ENCODE results near the gene CCDC149.

The CCDC149 gene

DNA sequence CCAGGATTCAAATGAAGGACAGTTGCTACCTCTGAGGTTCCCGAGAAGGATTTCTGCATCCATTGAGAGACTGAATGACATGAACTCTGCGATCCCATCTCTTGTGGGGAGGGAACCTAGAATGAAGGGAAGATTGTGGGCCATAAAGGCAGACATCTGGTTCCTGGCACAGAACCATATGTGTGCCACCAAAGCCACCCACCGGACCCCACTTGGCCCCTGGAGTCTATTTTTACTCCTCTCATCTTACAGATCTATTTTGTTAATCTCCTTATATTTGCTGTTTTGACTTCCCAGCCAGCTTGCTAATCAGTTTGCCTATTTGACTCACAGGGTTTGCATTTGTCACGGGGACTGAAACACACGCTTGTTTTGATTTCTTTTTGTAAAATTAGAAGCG lies 110.2 kb downstream of the CCDC149 start:
- DNase-seq (ENCODE audit: low spot score) = no peak

DNA sequence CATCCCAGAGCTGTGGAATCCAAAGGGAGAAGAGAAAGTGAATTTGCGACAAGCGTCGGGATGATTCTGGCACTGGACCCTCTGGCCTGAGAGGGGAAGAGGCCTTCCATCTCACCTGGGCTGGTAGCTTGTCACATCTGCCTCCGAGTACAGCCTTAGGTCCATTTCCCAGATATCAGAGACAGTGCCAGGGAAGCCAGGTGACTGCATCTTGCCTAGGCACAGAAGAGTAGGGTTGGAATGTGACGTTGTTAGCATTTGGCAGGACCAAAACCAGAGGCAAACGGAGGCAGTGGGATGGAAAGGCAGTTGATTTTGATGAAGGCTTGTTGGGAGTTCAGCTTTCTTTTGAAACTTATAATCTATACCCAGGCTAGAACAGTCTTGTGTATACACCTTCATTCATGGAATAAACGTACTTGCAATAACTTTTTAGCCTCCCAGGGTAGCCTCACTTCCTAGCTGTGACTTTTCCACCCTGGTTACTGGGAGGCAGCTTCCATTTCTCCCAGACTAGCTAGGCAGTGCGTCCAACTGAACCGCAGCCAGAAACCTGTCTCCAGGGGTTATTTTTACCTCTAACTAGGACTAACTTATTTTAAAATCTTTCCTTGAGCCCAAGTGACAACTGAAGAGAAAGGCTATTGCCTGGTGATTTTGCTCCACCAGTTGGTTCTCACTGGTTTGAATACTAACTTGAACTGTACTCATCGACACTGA lies 111.5 kb downstream of the CCDC149 start:
- no peak for DNase-seq (ENCODE audit: low spot score)

DNA sequence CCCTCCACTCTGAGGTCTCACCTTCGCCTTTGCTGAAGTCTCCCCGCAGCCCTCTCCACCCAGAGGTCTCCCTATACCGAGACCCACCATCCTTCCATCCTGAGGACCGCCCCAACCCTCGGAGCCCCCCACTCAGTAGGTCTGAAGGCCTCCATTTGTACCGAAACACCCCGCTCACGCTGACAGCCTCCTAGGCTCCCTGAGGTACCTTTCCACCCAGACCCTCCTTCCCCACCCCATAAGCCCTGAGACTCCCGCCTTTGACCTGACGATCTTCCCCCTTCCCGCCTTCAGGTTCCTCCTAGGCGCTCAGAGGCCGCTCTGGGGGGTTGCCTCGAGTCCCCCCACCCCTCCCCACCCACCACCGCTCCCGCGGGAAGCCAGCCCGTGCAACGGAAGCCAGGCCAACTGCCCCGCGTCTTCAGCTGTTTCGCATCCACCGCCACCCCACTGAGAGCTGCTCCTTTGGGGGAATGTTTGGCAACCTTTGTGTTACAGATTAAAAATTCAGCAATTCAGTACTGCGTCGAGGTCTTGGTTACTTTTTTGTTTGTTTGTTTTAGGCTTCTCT lies 112.4 kb downstream of the CCDC149 start:
- DNase-seq (ENCODE audit: low spot score) = no peak

DNA sequence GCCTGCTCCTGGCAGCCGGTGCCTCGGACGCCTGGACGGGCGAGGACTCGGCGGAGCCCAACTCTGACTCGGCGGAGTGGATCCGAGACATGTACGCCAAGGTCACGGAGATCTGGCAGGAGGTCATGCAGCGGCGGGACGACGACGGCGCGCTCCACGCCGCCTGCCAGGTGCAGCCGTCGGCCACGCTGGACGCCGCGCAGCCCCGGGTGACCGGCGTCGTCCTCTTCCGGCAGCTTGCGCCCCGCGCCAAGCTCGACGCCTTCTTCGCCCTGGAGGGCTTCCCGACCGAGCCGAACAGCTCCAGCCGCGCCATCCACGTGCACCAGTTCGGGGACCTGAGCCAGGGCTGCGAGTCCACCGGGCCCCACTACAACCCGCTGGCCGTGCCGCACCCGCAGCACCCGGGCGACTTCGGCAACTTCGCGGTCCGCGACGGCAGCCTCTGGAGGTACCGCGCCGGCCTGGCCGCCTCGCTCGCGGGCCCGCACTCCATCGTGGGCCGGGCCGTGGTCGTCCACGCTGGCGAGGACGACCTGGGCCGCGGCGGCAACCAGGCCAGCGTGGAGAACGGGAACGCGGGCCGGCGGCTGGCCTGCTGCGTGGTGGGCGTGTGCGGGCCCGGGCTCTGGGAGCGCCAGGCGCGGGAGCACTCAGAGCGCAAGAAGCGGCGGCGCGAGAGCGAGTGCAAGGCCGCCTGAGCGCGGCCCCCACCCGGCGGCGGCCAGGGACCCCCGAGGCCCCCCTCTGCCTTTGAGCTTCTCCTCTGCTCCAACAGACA lies 113.1 kb downstream of the CCDC149 start:
- no peak for DNase-seq (ENCODE audit: low spot score)

DNA sequence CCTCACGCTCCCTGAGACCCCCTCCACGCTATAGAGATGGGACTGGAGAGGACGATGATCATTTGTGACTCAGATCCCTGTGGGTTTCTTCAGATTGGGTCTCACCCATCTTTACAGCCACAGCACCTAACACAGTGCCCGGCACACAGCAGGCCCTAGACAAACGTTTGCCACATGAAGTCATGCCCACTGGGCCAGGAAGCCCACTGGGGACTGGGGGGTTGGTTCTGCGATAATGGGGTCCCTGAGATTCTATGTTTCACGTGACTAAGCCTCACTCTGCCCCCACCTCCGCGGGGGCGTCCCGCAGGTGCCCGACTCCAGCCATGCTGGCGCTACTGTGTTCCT lies 113.7 kb downstream of the CCDC149 start:
- DNase-seq (ENCODE audit: low spot score) = no peak

DNA sequence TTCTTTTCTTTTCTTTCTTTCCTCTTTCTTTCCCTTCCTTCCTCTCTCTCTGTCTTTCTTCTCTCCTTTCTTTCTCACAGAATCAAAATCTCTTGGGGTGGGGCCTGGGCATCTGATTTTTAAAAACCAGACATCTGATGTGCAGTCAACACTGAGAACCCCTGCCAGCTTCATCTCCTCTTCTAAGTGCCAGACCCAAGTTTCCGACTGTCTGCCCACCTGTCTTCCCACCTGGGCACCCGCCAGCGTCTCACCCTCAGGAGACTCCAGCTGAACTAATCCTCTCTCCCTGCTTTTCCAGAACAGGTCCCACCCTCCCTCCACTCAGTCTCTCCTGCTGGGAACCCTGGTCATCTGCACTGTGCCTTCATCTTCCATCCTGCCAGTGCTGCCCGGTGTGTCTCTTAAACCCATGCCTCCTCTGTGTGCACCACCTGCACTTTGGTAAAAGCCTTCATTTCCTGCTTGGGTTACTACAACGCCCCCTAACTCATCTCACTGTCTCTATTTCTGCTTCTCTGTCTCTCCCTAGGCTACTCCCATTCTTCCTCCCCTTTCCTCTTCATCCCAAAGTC lies 114.7 kb downstream of the CCDC149 start:
- DNase-seq (ENCODE audit: low spot score) = no peak

DNA sequence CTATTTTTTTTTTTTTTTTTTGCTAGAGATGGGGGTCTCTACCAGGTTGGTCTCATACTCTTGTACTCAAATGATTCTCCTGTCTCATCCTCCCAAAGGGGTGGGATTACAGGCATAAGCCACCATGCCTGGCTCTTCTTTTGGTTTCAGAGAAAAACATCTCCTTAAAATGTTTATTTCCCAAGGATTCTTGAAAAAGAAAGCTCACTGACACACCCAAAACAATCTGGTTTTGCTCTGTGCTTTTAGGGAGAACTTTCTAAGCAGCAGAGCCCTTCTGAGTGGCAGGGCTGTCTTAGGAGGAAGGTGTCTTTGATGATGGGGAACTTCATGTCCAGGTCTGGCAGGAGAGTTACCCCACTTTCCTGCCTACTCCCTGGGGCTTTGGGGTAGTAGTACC lies 116.2 kb downstream of the CCDC149 start:
- no peak for DNase-seq (ENCODE audit: low spot score)

DNA sequence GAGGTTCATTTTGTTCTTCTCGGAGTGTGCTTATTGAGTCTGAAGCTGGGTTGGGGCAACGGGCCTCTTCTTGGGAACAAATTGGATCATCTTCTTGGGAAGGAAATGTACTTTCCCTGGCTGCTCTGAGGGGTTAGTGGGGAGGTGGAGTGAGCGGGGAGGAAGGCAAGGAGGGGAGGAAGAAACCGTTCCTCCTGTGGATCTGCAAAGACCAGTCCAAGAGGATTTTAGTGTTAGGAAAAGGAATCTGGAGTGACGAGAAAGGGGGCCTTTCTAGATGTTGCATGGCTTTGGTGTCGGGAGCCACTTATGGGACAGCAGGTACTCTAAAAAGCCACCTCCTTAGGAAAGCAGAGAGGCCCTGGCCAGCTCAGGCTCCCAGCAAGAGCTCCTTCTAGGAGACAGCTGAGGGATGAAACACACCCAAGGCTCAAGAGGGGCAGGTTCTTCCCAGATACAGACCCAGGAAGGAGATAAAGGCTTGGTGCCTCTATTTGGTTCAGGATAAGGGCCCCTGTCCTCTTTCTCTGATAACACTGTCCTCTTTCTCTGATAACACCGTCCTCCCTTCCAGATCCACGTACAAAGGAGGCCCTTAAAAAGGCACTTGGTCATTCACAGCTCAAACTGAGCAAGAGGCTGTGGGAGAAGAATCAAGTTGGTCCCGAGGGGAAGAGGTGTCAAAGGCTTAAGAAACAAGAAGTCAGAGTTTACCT lies 117.0 kb downstream of the CCDC149 start:
- no peak for DNase-seq (ENCODE audit: low spot score)

DNA sequence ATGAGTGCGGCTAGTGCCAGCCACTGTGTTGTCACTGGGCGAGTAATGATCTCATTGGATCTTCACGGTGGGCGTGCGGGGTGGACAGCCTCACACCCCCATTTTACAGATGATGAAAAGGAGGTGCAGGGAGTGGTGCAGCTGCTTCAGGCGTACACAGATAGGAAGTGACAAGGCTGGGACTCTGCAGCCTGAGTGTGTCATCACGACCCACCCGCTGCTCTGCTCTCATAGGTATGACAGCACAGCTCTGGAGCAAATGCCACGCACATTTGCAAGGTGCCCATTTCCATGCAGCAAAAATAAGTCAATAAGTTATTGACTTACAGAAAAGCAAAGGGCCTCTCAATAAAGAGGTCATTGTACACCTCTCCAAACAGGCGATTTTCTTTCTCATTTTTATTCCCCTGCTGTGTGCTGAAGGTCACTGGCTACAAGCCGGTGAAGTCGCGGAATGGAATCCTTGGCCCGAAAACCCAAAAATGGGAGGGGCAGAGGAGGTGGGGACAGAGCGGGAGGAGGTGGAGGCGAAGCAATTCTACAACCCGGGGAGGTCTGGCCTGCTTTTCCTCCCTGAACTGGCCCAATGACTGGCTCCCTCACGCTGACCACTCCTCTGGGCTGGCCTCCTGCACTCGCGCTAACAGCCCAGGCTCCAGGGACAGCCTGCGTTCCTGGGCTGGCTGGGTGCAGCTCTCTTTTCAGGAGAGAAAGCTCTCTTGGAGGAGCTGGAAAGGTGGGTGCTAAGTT lies 117.8 kb downstream of the CCDC149 start, which contains the start of gene SOD3:
Gene SOD3 (plus strand): TSS at position 658 of the 750 bp plus-strand sequence. CDS start 3,949 bp downstream, outside the sequence.
- no peak for DNase-seq (ENCODE audit: low spot score)

DNA sequence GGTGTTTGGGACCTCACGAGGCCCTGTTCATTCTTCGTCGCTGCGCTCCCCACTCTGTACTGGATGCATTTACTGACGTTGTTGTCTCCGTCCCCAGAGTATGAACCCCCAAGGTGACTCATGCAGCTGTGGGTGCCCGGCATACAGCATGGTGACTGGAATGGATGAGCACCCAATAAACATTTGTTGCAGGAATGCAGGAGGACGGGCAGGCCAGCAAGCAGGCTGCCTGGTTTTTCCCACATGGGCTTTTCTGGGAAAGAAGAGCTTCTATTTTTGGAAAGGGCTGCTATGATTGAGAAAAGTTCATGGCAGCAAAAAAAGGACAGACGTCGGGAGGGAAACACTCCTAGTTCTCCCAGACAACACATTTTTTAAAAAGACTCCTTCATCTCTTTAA lies 118.4 kb downstream of the CCDC149 start:
- DNase-seq (ENCODE audit: low spot score) = no peak

DNA sequence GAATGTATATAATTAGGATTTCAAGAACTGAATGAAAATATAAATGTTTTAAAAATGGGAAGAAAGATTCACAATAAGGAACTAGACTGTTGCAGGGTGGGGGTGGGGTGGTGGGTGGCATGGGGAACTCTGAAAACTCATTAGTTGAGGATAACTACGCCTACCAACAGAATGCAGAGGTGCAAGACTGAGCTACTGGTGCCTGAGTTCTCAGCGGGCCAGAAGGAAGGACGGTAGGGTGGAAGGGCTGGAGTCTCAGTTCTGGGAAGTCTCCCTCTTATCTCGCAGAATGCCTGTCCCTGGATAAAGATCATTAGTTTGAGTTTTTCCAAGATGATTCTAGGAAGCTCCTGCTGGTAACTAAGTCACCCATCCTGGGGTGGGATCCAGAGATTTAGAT lies 118.8 kb downstream of the CCDC149 start:
- no peak for DNase-seq (ENCODE audit: low spot score)

DNA sequence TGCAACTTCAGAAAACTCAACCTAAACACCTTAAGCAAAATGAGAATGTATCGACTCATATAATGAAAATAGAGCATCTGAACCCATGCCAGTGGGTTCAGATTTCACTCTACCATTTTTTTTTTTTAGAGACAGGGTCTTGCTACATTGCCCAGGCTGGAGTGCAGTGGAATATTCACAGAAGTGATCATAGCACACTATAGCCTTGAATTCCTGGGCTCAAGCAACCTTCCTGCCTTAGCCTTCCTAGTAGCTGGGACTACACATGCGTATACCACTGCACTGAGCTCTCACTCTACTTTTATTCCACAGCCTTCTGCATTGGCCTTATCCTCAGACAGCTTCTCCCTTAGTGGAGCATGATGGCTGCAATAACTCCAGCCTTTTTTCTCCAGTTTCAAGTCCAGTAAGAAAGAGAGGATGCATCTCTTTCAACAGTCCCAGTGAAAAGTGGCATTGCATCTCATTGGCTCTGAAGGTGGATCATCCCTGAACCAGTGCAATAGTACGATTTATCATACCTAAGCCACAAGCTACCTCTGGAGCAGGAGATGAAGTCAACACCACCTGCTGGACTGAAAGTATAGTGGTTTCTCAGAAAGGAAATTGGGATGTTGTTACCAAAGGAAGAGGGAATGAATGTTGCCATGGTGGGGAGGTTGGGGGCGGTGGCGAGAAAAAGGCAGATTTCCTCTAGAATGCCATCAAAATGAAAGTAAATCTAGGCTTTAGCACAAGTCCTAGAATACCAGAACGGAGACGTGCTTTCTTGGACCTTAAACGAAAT lies 119.4 kb downstream of the CCDC149 start:
- DNase-seq (ENCODE audit: low spot score) = no peak

DNA sequence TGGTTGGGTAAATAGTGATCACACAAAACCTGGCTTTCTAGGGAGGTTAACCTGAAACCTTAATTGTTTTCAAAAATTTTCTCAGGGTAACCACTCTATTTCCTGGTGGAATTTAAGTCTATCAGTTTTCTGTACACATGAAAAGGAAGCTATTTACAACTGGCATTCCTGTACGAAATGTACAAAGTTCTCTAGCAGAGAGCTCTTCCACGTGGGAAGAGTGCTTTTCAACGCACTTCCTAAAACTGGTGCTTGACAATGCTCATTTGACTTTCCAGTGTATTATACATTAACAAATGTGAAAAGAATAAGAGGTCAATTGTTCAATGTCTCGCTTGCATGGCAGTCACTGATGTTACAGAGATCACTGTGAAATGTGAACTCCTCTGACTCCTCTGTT lies 120.3 kb downstream of the CCDC149 start:
- no peak for DNase-seq (ENCODE audit: low spot score)

DNA sequence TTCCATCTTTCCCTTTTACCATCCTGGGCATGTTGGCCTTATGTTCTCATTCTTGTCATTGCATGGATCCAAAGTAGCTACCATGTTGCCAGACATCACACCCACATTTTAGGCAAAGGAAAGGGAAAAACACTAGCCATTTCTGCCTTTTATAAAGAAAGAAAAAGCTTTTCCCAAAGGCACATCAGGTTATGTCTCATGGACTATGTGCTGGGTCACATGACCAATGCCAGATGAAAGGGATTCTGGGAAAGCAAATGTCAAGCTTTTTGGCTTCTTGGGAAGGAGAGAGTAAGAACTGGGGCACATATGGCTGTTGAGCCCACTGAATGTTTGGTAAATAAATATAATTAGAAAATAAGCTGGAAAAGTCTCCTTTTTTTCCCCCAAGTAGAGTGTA lies 121.8 kb downstream of the CCDC149 start:
- no peak for DNase-seq (ENCODE audit: low spot score)

DNA sequence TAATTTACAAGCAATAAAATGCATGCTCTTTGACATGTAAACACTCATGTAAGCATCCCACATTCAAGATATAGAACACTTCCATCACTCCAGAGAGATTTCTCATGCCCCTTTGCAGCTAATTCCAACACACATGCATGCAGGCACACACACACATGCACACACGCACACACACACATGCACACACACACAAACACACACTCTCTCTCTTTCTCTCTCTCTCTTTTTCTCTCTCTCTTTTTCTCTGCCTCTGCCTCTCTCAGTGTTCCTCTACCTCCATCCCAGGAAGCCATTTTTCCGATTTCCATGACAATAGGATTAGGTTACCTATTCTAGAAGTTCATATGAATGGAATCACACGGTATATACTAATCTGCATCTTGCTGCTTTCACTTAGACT lies 129.3 kb downstream of the CCDC149 start:
- DNase-seq (ENCODE audit: low spot score) = no peak

DNA sequence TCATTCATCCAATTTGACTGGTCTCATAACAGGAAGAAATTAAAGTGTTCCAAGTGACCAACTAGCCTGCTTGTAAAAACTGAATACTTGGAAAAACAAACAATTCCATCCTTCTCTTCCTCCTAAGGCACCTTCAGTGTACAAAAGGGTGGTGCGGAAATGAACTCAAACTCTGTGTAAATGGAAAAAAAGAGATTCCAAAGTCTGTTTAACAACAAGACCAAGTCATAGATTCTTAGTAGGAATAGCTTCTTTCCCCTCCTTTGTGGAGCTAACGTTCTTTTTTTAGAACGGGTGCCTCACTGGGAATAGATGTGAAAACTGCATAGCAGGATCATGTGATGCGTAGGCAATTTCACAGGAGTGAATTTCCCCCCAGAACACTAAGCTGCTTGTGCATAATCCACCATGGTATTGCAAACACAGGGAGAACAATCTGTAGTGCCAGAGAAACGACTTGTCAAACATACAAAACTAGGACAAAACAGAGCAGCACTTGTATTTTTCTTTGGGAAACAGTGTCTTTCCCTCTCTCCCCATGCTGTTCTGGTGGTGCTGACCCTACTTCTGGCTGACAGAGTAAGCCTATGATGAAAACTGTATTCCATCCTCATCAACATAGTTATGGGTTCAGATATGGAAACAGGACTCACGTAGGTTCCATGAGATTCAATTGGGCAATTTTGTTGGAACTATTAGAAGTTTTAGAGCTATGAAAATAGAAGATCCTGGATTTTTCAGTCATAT lies 130.7 kb downstream of the CCDC149 start:
- no peak for DNase-seq (ENCODE audit: low spot score)

DNA sequence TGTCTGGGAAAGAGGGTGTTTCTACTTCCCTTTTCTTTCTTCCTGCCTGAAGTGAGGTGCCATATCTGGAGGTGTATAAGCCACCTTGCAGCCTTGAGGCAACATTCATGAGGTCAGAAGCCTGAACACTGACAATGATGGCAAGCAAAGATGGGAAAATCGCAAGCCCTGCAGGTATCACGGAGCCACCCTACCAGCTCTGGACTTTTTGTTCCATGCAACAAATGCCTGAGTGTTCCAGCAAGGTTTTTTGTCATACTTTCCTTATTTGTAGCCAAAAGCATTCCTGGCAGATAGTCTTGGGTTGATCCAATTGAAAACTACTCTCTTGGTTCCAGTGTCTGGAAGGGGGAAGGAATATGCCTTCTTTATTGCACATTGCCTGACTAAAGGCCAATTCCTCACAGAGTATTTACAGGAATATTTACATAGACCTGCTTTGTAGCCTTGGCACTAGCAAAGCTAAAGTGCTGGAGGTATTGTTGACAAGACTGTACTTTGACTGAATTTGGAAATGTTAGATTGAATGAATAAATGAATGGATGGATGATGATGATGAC lies 131.8 kb downstream of the CCDC149 start:
- no peak for DNase-seq (ENCODE audit: low spot score)

DNA sequence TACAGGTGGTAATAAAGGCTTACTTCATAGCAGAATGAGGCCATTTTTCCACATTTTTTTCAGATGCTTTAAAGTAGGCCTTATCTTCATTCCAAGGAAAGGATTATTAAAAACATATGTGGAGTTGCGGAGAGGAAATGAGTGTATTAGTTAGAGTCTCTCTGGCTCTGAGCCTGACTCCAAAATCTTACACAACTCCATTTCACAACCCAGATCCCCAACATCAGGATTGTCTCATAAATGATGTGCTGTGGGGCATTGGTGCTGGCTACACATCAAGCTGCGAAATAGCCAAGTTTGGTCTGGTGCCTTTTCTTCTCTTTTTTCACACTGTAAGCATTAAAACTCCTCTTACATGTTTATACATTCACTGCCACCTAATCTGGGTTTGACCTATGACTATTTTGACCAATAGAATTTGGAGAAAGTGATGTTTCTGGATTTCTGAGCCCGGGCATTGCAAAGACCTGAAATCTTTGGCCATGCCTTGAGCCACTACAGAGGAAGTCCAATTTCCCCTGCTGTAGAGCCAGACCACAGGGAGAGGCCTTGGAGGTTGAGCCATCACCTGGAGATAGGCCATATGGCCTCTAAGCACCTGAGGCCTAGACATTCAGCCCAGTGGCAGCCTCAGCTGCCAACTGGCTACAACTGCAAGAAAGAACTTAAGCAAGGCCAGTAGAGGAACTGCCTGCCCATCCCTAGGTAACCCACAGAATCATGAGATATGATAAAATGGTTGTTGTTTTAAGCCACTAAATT lies 134.2 kb downstream of the CCDC149 start:
- no peak for DNase-seq (ENCODE audit: low spot score)
